Suprapubic skin (tissue), 4 donors: Measurements from ENCODE around the gene KCNN4.

Source experiments
- CTCF ChIP-seq, 2 donors: fragments of 200-600 bp in 1 of 2; fragments of 450-650 bp in 1 of 2; sonication (generic) in 1 of 2; IDR thresholded peaks; one replicate each; pipeline ENCODE4 v1.5.1; 2016 to 2019; ENCODE audit warnings: antibody characterized with exemption in 2 of 2, mild to moderate bottlenecking in 1 of 2, moderate library complexity in 1 of 2
- POLR2A ChIP-seq, 2 donors: fragments of 450-650 bp; IDR thresholded peaks; one replicate each; pipeline ENCODE4 v1.6.1; 2017; ENCODE audit warnings: antibody characterized with exemption in 2 of 2, mild to moderate bottlenecking in 2 of 2, moderate library complexity in 2 of 2
- POLR2AphosphoS5 ChIP-seq, 3 donors: sonication (generic); formaldehyde crosslinking; IDR thresholded peaks; one replicate each; pipeline ENCODE4 v1.6.1; 2017; ENCODE audit warnings: antibody characterized with exemption in 3 of 3

- TF ChIP-seq POLR2A (IDR thresholded peaks at IDR 0.05) (no peak), CTCF (IDR thresholded peaks at IDR 0.05) (no peak), POLR2AphosphoS5 (IDR thresholded peaks at IDR 0.05) (no peak)
Measured at GRCh38 chr19:43763473-43763939, 17.3 kb downstream of the KCNN4 start.
